GM08714 (cell line): ENCODE data around the gene LIG3.

ENCODE experiments used
- H3K4me3 ChIP-seq: fragments of 200-500 bp; sonication (Bioruptor generic); 2 replicates; pipeline ENCODE4 v1.5.1; 2014; ENCODE audit warnings: mild to moderate bottlenecking, low read length, inconsistent platforms
- ZNF274 ChIP-seq: IDR thresholded peaks from 2 replicates; pipeline ENCODE4 v1.6.1; 2012; ENCODE audit warnings: mild to moderate bottlenecking, low read depth, low read length

Gene LIG3

GRCh38 chr17:35046245-35046644, 65.9 kb downstream of the LIG3 start:
- peak overlapping the region; percentile 60 for H3K4me3 ChIP-seq
- no peak for TF ChIP-seq ZNF274

- H3K4me3 ChIP-seq = peak overlapping the region; percentile 60
- TF ChIP-seq ZNF274 = no peak
These were observed 66.5 kb downstream of the LIG3 start for GRCh38 chr17:35046740-35047283.

DNA sequence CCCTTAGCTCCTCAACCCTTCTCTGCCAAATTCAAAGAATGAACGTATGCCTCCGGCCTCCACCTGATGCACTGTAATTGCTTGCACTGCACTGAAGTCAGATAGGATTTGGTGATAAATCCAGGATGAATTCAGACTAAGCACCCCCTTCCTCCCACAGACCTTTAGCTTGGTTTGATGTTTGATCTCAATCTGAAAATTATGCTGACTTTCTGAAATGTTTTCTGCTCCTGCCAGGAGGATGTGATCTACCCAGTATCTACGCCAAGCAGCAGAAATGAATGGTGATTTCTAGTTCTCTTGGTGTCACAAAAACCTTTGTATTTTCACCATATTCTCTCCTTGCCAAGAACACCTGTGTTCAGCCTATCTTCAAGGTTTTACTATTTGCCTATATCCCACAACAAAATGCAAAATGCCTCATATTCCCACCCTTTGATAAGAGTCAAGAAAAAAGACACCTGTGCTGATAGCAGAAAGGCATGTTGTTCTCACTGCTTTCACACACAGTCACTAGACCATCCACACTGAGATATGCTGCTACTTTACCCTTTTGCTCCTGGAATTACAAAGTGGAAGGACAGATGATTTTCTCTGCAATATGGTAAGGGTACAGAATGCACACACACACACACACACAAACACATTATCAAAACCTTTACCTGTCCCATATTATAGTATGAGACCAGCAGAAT, 68.5 kb downstream of the LIG3 start:
- TF ChIP-seq ZNF274 = no peak
- no peak overlapping the region for H3K4me3 ChIP-seq

DNA sequence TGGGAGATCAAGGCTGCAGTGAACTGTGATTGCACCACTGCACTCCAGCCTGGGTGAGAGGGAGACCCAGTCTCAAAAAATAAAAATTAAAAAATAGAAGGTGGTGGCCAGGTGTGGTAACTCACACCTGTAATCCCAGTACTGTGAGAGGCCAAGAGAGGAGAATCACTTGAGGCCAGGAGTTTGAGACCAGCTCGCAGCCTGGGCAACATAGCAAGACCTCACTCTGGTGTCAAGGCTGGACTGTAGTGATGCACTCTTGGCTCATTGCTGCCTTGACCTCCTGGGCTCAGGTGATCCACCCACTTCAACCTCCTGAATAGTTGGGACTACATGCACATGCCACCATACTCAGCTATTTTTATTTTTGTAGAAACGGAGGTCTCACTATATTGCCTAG, 69.9 kb downstream of the LIG3 start:
- no peak for TF ChIP-seq ZNF274
- H3K4me3 ChIP-seq = no peak overlapping the region

- no peak overlapping the region; the same call in 1 of the 2 replicates for H3K4me3 ChIP-seq
- TF ChIP-seq ZNF274 = no peak
These were observed 70.9 kb downstream of the LIG3 start for GRCh38 chr17:35051183-35051578.

DNA sequence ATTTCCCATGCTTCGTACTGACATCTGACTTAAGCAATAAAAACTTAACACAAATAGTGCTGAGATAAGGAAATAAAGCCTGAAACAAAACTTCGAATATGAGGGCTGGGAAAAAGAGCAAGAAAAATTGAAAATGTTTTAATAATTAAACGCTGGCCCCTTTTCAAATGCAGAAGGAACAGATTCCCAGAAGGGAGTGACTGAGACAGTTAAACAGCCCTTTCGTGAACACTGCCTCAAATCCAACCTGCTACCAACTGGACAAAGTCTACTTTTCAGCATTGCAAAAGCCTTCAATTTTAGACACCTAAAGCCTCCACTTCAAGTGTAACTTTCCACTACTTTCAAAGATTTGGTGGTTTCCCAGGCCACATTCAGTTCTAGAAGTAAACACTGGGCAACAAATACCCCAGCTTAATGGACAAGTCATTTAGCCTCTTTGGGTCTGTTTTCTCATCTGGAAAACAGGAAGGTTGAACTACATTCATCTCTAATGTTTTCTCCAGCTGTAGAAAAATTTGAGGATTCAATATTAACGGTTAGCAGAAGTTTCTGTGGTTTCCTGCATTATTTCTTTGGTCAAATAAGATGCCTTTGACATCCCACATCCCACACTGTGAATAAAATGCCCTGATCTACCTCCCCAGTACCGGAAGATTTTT, 71.4 kb downstream of the LIG3 start:
- TF ChIP-seq ZNF274 = no peak
- peak overlapping the region; percentile 39 for H3K4me3 ChIP-seq

- peak overlapping the region; percentile 32; the same call in 1 of the 2 replicates for H3K4me3 ChIP-seq
- TF ChIP-seq ZNF274 = no peak
These were observed 71.9 kb downstream of the LIG3 start for GRCh38 chr17:35052241-35052610.

GRCh38 chr17:35052780-35053179, 72.5 kb downstream of the LIG3 start:
- no peak overlapping the region for H3K4me3 ChIP-seq
- no peak for TF ChIP-seq ZNF274

DNA sequence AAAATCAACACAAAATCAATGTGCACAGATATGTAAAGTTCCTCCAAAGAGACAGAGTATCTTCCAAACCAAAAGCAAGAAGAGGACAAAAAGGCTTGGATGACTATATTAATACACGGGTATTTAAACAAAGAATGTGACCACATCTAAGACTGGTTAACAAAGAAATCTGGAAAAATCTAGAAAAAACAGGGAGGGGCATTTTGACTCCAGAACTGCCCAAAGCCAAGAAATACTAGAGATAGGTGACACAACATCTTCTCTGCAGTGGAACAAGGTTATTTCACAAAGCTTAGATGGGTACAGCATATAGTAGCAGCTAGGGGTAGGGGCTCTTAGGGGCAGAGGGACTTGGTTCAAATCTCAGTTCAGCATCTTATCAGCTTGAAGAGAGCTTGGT, 72.9 kb downstream of the LIG3 start:
- TF ChIP-seq ZNF274 = no peak
- H3K4me3 ChIP-seq = no peak overlapping the region

GRCh38 chr17:35056013-35056412, 75.7 kb downstream of the LIG3 start:
- H3K4me3 ChIP-seq = no peak overlapping the region
- no peak for TF ChIP-seq ZNF274

GRCh38 chr17:35057332-35057915, 77.1 kb downstream of the LIG3 start:
- no peak for TF ChIP-seq ZNF274
- no peak overlapping the region for H3K4me3 ChIP-seq
